GM18505 (cell line): ENCODE results near the gene PDS5B.

Experiments used
- ATAC-seq: cut with Tn5 transposase; IDR thresholded peaks from one replicate; pipeline ENCODE4 v1.9.1; 2021; ENCODE audit not compliant: unreplicated experiment
- POLR2A ChIP-seq: IDR thresholded peaks from 4 replicates; pipeline ENCODE4 v1.6.1; 2011; ENCODE audit warnings: borderline replicate concordance; ENCODE audit not compliant: insufficient read depth, insufficient read length; ENCODE audit errors: extremely low read depth

The PDS5B gene

GRCh38 chr13:32734511-32734910 lies 148.3 kb downstream of the PDS5B start:
- no peak for TF ChIP-seq POLR2A
- no peak for ATAC-seq

GRCh38 chr13:32735859-32736258 lies 149.6 kb downstream of the PDS5B start:
- ATAC-seq: no peak
- no peak for TF ChIP-seq POLR2A

GRCh38 chr13:32736648-32737047 lies 150.4 kb downstream of the PDS5B start:
- ATAC-seq: no peak

DNA sequence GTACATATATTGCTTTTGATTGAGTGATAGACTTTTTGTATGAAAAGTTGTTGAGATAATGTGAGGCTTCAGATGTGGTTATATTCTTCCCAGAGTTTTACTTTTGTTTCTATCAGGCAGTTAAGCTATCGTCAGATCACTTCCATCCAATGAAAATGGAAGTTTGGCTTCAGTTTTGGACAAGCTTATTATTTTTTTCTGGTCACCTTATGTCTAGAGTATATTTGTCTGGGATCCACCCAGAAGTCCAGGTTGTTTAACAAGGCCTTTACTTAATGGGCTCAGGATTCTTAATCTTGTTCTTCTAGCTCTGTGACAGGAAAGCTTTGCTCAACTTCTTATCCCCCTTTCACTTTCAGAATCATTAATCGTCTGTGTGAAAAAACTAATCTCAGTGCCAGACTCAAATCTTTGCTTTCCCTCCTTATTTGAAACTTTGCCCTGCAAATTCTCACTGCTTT lies 150.9 kb downstream of the PDS5B start:
- no peak for TF ChIP-seq POLR2A
- peak; percentile 73 for ATAC-seq

More at GRCh38 chr13:32736648-32737047, 150.4 kb downstream of the PDS5B start:
- no peak for TF ChIP-seq POLR2A

DNA sequence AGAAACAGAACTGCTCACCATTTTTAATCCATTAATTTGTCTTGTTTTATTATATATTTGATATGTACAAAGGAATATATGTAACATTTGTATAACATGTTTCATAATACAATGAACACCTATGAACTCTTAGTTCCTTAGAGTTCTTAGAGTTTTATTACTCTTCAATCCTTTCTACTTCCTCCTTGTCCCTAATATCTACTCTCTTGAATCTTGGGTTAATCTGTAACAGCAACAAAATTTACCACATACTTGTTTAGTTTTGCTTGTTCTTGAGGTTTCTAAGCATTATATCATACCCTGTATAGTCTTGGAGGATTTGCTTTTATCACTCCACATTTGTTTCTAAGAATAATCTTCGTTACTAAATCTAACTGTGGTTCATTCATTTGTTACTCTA lies 151.4 kb downstream of the PDS5B start:
- ATAC-seq: peak; percentile 40

GRCh38 chr13:32745509-32745908 lies 159.3 kb downstream of the PDS5B start:
- ATAC-seq: no peak
- TF ChIP-seq POLR2A: no peak

More for the DNA sequence above, 151.4 kb downstream of the PDS5B start:
- no peak for TF ChIP-seq POLR2A

DNA sequence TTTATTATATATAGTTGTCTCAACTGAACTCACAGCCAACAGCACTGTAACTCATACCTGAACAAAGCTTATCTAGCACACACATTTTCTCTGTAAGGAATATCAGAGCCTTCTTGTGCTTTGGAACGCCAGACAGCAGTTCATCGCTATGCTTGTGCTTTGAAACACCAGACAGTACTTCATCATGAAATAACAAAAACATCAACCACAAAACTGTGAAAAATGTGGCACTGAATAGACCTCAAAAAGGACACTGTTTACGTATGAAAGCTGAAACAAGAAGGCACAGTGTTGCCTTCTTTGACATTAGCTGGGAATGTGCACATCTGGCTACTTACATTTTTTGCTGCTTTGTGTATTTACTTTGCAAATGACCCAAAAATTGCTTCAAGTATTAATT lies 160.2 kb downstream of the PDS5B start:
- ATAC-seq: no peak
- no peak for TF ChIP-seq POLR2A

GRCh38 chr13:32748305-32748704 lies 162.1 kb downstream of the PDS5B start:
- no peak for TF ChIP-seq POLR2A
- ATAC-seq: no peak

GRCh38 chr13:32751340-32751739 lies 165.1 kb downstream of the PDS5B start:
- ATAC-seq: no peak

GRCh38 chr13:32752311-32752710 lies 166.1 kb downstream of the PDS5B start:
- TF ChIP-seq POLR2A: no peak

More at GRCh38 chr13:32751340-32751739, 165.1 kb downstream of the PDS5B start:
- TF ChIP-seq POLR2A: no peak

DNA sequence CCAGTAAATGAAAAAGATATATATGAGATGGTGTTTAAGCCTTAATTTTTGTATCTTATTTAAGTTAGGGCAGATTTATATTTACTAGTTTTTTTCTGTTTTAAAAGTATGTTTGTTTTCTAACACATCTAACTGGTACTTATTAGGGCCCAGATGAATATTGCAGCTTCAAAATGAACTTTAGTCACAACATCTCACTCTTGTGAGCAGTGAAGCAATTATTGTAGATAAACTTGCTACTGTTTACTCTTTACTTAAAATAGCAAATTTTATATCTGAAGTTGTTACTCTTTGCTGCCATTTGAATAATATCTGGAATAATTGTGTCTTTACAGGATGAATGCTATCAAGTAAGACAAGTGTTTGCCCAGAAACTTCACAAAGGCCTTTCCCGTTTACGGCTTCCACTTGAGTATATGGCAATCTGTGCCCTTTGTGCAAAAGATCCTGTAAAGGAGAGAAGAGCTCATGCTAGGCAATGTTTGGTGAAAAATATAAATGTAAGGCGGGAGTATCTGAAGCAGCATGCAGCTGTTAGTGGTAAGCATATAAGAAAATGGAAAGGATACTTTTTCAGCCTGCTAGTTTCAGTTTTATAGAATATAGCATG lies 166.8 kb downstream of the PDS5B start:
- no peak for TF ChIP-seq POLR2A
- no peak for ATAC-seq

More at GRCh38 chr13:32752311-32752710, 166.1 kb downstream of the PDS5B start:
- ATAC-seq: no peak

DNA sequence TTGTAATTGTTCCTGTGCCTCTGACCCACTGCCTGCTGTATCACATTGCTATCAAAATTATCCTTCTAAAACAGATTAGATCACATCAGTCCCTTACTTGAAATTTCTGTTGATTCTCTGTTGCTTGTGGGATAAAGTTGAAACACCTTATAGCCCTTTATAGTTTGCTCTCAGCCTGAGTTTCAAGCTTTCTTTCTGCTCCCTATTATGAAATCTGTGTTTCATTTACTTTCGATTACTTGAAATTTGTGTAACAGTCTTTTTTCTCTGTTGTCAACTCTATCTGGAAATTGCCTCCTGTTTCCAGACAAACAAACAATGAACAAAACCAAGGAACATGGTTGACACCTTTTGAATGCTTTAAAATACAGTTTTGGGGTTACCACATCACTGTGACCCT lies 167.9 kb downstream of the PDS5B start:
- ATAC-seq: no peak
- no peak for TF ChIP-seq POLR2A

DNA sequence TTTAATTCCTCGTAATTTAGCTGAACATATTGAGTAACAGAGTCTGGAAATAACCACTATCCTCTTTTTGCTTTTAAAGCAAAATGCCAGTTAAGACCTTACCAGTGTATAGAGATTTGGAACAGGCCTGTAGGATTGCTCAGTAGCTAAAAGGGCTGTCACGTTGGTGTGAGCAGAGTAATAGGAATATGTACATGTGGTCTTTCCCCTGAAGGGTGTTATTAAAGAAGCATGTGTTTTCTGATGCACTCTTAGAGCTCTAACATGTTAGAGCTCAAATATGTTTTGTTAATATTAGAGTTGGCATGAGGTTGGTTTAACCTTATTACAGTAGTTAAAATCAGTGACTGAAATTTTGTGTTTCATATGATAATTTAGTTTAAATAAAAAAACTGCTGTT lies 172.9 kb downstream of the PDS5B start:
- no peak for TF ChIP-seq POLR2A
- ATAC-seq: no peak

GRCh38 chr13:32761472-32761871 lies 175.2 kb downstream of the PDS5B start:
- no peak for TF ChIP-seq POLR2A
- no peak for ATAC-seq
